ENCODE data around the gene ECHDC3. TPM values are rescaled to one million over a fixed set of nuclear protein-coding genes. Genes with fewer than 3 reads are reported as not detected.
"Not testable (repeated sequence)": the region's sequence is repeated elsewhere in the genome, so short reads cannot be mapped to it uniquely, and the experiment has no call there.

Gene ECHDC3, protein sequence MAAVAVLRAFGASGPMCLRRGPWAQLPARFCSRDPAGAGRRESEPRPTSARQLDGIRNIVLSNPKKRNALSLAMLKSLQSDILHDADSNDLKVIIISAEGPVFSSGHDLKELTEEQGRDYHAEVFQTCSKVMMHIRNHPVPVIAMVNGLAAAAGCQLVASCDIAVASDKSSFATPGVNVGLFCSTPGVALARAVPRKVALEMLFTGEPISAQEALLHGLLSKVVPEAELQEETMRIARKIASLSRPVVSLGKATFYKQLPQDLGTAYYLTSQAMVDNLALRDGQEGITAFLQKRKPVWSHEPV
- total RNA-seq: 94.6 TPM
- long read RNA-seq, transcript ECHDC3-201 (5 exons, 1,649 nt): major isoform, 286 of 365 reads
- long read RNA-seq, partial matches to known transcripts: 48 of 365 reads
- long read RNA-seq, other reads (novel, unspliced or antisense): 30 of 365 reads

DNA sequence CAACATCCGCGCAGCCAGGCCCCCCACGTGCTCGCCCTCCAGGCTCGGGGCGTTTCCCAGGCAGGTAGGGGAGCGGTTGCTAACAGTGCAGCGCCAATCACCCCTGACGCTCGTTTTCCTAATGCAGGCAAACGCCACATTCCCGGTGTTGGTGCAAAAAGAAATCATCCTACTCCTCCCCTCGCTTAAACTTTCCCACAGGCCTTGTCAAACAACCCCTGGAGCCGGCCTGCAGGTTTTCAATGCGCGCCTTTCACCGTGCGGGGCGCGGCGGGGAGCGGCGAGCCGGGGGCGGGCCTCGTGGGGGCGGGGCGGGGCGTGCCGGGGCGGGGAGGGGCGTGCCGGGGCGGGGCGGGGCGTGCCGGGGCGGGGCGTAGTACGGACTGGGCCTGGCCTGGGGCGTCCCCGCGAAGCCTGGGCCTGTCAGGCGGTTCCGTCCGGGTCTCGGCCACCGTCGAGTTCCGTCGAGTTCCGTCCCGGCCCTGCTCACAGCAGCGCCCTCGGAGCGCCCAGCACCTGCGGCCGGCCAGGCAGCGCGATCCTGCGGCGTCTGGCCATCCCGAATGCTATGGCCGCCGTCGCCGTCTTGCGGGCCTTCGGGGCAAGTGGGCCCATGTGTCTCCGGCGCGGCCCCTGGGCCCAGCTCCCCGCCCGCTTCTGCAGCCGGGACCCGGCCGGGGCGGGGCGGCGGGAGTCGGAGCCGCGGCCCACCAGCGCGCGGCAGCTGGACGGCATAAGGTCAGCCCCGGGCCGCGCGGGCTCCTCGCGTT is at the start of gene ECHDC3:
Gene ECHDC3 (plus strand): TSS at position 374 of the 770 bp plus-strand sequence. CDS start 195 bp downstream, at position 569.
- DNase-seq: peak; percentile 86
- ATAC-seq: peak; percentile 86
- intact Hi-C loops (cut with micrococcal nuclease): no loop called here

GRCh38 chr10:11693376-11693775 is 48.8 kb upstream of the ECHDC3 start:
- ATAC-seq (no peak), DNase-seq (no peak)
- intact Hi-C loops (cut with micrococcal nuclease): no loop called here

DNA sequence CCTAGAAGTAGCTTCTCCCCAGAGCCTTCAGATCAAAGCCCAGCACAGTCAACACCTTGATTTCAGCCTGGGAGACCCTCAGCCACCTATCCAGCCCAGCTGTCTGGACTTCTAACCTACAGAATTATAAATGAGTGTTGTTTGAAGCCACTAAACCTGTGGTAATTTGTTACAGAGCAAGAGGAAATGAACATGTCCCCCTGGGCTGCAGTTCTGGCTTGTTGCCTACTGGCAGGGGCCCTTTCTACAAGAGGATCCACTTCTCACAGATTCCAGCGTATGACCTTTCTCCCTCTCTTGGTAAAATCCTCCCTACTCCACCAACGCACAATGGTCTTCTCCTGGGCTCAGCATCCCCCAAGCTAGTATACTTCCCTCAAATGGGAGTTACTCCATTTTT is 46.4 kb upstream of the ECHDC3 start:
- no peak for ATAC-seq
- intact Hi-C loops (cut with micrococcal nuclease): no loop called here
- no peak for DNase-seq

GRCh38 chr10:11697718-11698527 is 44.3 kb upstream of the ECHDC3 start:
- DNase-seq (no peak), ATAC-seq (no peak)
- intact Hi-C loops (cut with micrococcal nuclease): no loop called here

DNA sequence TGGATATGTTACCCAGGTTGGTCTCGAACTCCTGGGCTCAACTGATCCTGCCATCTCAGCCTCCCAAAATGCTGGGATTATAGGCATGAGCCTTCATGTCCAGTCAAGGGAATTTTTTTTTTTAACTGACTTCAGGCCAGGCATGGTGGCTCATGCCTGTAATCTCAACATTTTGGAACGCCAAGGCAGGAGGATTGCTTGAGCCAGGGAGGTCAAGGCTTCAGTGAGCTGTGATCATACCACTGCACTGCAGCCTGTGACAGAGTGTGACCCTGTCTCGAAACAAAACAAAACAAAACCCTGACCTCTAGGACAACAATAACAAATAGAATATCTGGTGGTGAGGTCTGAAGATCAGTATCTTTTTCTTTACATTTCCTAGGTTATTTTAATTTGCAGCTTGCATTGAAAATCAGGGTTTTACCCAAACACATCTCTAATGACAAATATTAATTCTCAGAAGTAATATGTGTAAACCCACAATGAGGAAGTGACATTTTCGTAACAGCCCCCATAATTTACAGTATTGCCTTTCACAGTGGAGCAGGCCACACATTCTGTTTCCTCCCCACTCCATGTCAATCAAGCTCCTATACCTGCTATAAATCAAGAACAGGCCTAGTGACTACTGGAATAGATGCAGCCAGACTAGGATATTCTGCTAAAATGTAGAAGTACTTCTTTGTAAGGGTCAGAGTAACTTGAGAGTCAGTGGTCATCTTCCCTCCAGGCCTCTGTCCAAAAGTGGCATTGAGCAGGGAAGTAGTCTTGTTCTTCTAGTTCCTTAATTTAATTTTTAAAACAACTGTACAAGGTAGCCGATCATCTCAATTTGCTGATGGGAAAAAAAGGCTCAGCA is 43.3 kb upstream of the ECHDC3 start:
- no peak for ATAC-seq

GRCh38 chr10:11699550-11700097 is 42.6 kb upstream of the ECHDC3 start:
- intact Hi-C loops (cut with micrococcal nuclease): no loop called here
- DNase-seq (no peak), ATAC-seq (no peak)

More for the DNA sequence above, 43.3 kb upstream of the ECHDC3 start:
- DNase-seq: no peak
- intact Hi-C loops (cut with micrococcal nuclease): no loop called here

DNA sequence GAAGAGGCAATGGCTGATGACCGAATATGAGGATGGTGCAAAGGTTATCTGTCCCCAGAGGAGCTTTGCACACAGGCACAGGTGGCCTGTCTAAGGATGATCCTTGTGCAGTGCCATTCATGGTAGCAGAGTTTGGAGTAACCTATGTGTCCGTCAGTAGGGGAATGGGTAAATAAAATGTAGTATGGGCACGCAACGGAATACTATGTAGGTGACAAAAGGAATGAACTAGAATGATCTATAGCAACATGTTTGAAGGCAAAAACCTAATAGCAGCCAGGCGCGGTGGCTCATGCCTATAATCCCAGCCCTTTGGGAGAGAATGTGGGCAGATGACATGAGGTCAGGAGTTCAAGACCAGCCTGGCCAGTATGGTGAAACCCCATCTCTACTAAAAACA is 41.6 kb upstream of the ECHDC3 start:
- DNase-seq (no peak), ATAC-seq (no peak)
- intact Hi-C loops (cut with micrococcal nuclease): no loop called here

- DNase-seq (no peak), ATAC-seq (no peak)
- intact Hi-C loops (cut with micrococcal nuclease): no loop called here
These were observed 40.6 kb upstream of the ECHDC3 start for GRCh38 chr10:11701451-11702095.

DNA sequence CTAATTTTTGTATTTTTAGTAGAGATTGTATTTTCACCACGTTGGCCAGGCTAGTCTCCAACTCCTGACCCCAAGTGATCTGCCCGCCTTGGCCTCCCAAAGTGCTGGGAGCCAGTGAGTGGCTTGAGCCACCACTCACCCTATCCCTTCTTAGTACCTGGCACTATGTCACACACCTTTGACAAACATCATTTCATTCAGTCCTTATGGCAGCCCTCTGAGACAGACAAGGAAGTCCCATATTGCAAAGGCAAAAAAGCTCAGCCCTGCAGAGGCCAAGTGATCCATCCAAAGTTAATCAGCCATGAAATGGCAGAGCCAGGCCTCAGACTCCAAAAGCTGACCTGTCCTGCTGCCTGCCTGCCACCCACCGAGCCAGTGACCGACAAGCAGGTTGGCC is 39.9 kb upstream of the ECHDC3 start:
- DNase-seq: no peak
- ATAC-seq: no peak
- intact Hi-C loops (cut with micrococcal nuclease): no loop called here

GRCh38 chr10:11704092-11704491 is 38.1 kb upstream of the ECHDC3 start:
- DNase-seq (no peak), ATAC-seq (no peak)
- intact Hi-C loops (cut with micrococcal nuclease): no loop called here

DNA sequence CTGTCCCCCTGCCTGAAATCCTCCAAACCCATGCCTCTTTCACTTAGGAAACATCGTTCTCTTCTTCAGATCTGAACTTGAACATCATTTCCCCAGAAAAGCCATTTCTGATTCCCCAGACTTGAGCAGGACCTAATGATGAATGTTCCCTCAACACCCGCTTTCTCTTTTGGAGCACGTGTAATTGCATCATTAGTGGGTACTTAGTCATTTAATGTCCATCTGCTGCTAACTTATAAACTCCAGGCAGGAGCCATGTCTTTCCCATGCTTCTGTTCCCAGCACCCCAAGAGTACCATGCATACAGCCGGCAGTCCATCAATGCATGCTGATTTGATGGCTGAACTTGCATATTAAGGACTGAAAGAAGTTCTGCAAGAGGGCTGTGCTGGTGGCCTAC is 36.5 kb upstream of the ECHDC3 start:
- ATAC-seq (no peak), DNase-seq (no peak)
- intact Hi-C loops (cut with micrococcal nuclease): no loop called here

GRCh38 chr10:11706895-11707567 is 35.2 kb upstream of the ECHDC3 start:
- no peak for DNase-seq
- ATAC-seq: no peak
- intact Hi-C loops (cut with micrococcal nuclease): no loop called here

DNA sequence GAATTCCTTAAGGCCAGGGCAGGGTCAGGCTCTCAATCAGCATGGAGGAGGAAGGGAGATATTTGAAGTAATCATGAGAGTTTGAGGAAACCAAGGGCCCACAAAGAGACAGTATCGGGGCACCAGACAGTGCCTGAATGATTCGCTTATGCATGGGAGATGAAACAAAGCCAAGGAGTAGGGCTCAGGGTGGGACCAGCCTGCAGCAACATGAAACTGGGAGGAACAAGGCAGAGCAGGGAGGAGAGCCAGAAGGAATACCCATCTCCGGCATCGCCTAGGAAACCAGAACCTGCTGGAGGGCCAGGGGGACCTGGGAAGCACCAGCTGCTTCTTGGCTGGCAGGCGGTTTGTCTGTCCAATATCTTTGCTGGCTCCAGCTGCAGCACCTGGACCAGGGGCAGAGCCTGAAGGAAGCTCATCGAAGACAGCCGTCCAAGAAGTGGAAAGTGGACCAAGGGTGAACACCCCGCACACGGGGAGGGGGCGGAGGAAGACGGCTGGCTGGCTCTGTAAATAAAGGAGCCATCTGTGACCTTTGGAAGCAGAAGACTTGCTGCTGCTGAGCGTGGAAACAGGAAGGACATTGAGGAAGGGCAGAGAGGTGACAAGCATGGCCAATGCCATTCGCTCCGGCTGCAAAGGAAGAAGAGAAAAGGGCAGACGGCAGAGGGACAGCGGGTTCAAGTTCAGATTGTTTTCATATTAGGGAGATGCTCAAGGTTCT is 34.4 kb upstream of the ECHDC3 start:
- DNase-seq (no peak), ATAC-seq (no peak)
- intact Hi-C loops (cut with micrococcal nuclease): no loop called here

DNA sequence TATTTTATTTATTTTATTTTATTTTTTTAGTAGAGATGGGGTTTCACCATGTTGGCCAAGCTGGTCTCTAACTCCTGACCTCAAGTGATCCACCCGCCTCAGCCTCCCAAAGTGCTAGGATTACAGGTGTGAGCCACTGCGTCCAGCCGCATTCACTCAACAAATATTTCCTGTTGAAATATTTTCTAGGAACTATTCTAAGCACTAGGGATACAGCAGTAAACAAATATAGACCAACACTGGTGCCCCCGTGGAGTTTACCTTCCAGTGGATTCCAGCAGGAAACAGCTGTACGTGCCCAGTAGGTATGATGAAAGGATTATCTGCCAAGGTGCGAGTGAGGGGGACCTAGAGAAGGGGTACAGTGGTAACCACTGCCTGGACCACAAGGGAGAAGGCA is 33.4 kb upstream of the ECHDC3 start:
- intact Hi-C loops (cut with micrococcal nuclease); ATAC-seq; DNase-seq: not testable (repeated sequence)

DNA sequence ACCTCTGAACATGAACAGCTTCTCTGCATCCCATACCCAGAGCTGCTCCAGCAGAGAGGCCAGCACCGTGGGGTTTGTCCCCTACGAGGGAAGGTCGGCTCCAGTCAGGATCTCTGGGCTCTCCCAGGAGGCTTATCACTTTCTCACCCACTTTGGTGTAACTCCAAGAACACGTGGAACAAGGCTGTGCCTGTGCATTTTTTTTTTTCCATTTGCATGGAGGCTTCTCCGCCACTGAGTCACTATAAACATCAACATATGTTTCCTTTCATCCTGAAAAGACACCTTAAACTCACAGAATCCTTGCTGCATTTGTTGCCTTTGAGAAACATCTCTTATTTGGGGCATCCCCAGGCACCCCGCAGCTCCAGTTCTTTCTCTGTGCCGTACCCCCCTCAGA is 29.4 kb upstream of the ECHDC3 start:
- no peak for ATAC-seq
- DNase-seq: no peak
- intact Hi-C loops (cut with micrococcal nuclease): no loop called here

- ATAC-seq: peak; percentile 42
- DNase-seq: no peak
- intact Hi-C loops (cut with micrococcal nuclease): no loop called here
These were observed 28.9 kb upstream of the ECHDC3 start for GRCh38 chr10:11713186-11713743.

DNA sequence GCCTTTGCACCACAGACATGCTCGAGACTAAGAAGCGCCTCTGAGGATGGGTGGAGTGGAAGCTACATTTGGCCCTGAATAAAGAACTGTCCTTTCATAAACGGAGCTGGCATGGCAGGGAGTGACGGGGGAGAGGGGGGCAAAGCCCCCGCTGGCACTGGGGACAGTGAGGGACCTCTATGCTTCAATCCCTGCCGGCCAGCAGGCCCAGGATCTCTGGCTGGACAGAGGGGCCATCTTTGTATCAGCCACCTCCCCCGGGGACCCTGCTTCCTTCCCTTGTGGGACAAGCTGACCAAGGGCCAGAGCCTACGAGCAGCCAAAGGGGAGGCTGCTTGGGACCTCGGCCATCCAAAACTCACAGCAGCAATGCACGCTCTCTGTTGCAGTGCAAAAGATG is 28.2 kb upstream of the ECHDC3 start:
- DNase-seq (no peak), ATAC-seq (peak; percentile 36)
- intact Hi-C loops (cut with micrococcal nuclease): no loop called here

Measured in left ventricle myocardium superior (tissue), 1 donor.